Loucy (cell line): Measurements from ENCODE around the gene VPS13D.

ENCODE experiments used
- H2AFZ ChIP-seq: fragments of 200-600 bp; sonication (generic); 2 replicates; pipeline ENCODE4 v1.6.0; 2016; ENCODE audit warnings: antibody characterized with exemption, mild to moderate bottlenecking, low read length, moderate library complexity
- H3F3A ChIP-seq: fragments of 200-600 bp; 2 replicates; pipeline ENCODE4 v1.6.0; 2016; ENCODE audit warnings: antibody characterized with exemption, low read depth, mild to moderate bottlenecking
- H3K27me3 ChIP-seq: fragments of 200-600 bp; sonication (generic); 2 replicates; pipeline ENCODE4 v1.6.1; 2014; ENCODE audit warnings: low read length, mild to moderate bottlenecking; ENCODE audit not compliant: insufficient read depth, poor library complexity, severe bottlenecking
- H3K36me3 ChIP-seq: fragments of 200-600 bp; sonication (generic); 2 replicates; pipeline ENCODE4 v1.6.1; 2016; ENCODE audit warnings: low read length; ENCODE audit not compliant: insufficient read depth
- H3K4me1 ChIP-seq: fragments of 200-600 bp; sonication (generic); 2 replicates; pipeline ENCODE4 v1.5.1; 2014; ENCODE audit warnings: low read length, mild to moderate bottlenecking; ENCODE audit not compliant: insufficient read depth, poor library complexity, severe bottlenecking
- H3K4me2 ChIP-seq: fragments of 200-600 bp; sonication (generic); 2 replicates; pipeline ENCODE4 v1.6.0; 2014; ENCODE audit warnings: antibody characterized with exemption, low read length, low read depth, mild to moderate bottlenecking; ENCODE audit not compliant: poor library complexity, severe bottlenecking
- H3K4me3 ChIP-seq: fragments of 200-600 bp; sonication (generic); 2 replicates; pipeline ENCODE4 v1.5.1; 2014; ENCODE audit warnings: low read length, mild to moderate bottlenecking, mixed read lengths; ENCODE audit not compliant: poor library complexity, severe bottlenecking
- H3K79me2 ChIP-seq: fragments of 200-600 bp; sonication (generic); 2 replicates; pipeline ENCODE4 v1.6.1; 2014; ENCODE audit warnings: low read length; ENCODE audit not compliant: insufficient read depth
- H3K9ac ChIP-seq: fragments of 200-600 bp; sonication (generic); 2 replicates; pipeline ENCODE4 v1.6.0; 2014; ENCODE audit warnings: mild to moderate bottlenecking, low read depth, low read length, moderate library complexity; ENCODE audit not compliant: poor library complexity, severe bottlenecking
- H3K9me2 ChIP-seq: fragments of 200-600 bp; sonication (generic); replicated peaks from 2 replicates; pipeline ENCODE4 v1.6.1; 2016; ENCODE audit warnings: low read depth, low read length, mixed read lengths
- H3K9me3 ChIP-seq: fragments of 200-600 bp; sonication (generic); 2 replicates; pipeline ENCODE4 v1.6.1; 2014; ENCODE audit warnings: mild to moderate bottlenecking, antibody characterized with exemption, low read length, low read depth; ENCODE audit not compliant: insufficient read depth
- H4K20me1 ChIP-seq: fragments of 200-600 bp; sonication (generic); 2 replicates; pipeline ENCODE4 v1.6.0; 2014; ENCODE audit warnings: antibody characterized with exemption, low read length, mild to moderate bottlenecking; ENCODE audit not compliant: insufficient read depth, poor library complexity, severe bottlenecking
- CTCF ChIP-seq: fragments of 200-600 bp; sonication (generic); conservative IDR thresholded peaks from 2 replicates; pipeline ENCODE4 v1.5.1; 2014; ENCODE audit warnings: mild to moderate bottlenecking, antibody characterized with exemption, low read length
- EZH2phosphoT487 ChIP-seq: fragments of 200-600 bp; IDR thresholded peaks from 2 replicates; pipeline ENCODE4 v1.6.1; 2018; ENCODE audit warnings: antibody characterized with exemption, mild to moderate bottlenecking, moderate library complexity, borderline replicate concordance

The VPS13D gene

GRCh38 chr1:12327566-12327965, 97.7 kb downstream of the VPS13D start:
- H3K4me3 ChIP-seq = no peak overlapping the region
- H3K36me3 ChIP-seq = peaks cover 15% of the 10 kb centered on the region; the same call in 1 of the 2 replicates
- no peak overlapping the region for H3K4me2 ChIP-seq
- no peaks in the 10 kb centered on the region for H3K9me3 ChIP-seq
- peaks cover 8% of the 10 kb centered on the region for H3K4me1 ChIP-seq
- no peaks in the 10 kb centered on the region for H3K9me2 ChIP-seq
- no peaks in the 10 kb centered on the region for H3F3A ChIP-seq
- H2AFZ ChIP-seq = no peak overlapping the region
- TF ChIP-seq EZH2phosphoT487 = no peak
- no peak for TF ChIP-seq CTCF
- H3K79me2 ChIP-seq = no peaks in the 10 kb centered on the region
- no peaks in the 10 kb centered on the region for H4K20me1 ChIP-seq
- H3K9ac ChIP-seq = no peak overlapping the region
- H3K27me3 ChIP-seq = no peaks in the 10 kb centered on the region

GRCh38 chr1:12333036-12333785, 103.4 kb downstream of the VPS13D start:
- no peak for TF ChIP-seq CTCF
- TF ChIP-seq EZH2phosphoT487 = no peak
- H3K36me3 ChIP-seq = peaks cover 31% of the 10 kb centered on the region; the same call in 1 of the 2 replicates

GRCh38 chr1:12335815-12336214, 106.0 kb downstream of the VPS13D start:
- peaks cover 27% of the 10 kb centered on the region for H3K4me1 ChIP-seq
- no peak overlapping the region for H3K4me2 ChIP-seq
- H3F3A ChIP-seq = no peaks in the 10 kb centered on the region
- H4K20me1 ChIP-seq = no peaks in the 10 kb centered on the region
- no peaks in the 10 kb centered on the region for H3K9me2 ChIP-seq
- H3K9me3 ChIP-seq = no peaks in the 10 kb centered on the region
- no peak overlapping the region for H2AFZ ChIP-seq
- no peak overlapping the region for H3K9ac ChIP-seq
- no peaks in the 10 kb centered on the region for H3K79me2 ChIP-seq
- peaks cover 26% of the 10 kb centered on the region; the same call in 1 of the 2 replicates for H3K36me3 ChIP-seq
- TF ChIP-seq EZH2phosphoT487 (no peak), CTCF (no peak)
- H3K4me3 ChIP-seq = no peak overlapping the region
- no peaks in the 10 kb centered on the region for H3K27me3 ChIP-seq

More at GRCh38 chr1:12333036-12333785, 103.4 kb downstream of the VPS13D start:
- H3K27me3 ChIP-seq = no peaks in the 10 kb centered on the region
- no peak overlapping the region for H3K9ac ChIP-seq
- no peak overlapping the region for H2AFZ ChIP-seq
- no peaks in the 10 kb centered on the region for H3K79me2 ChIP-seq
- no peak overlapping the region for H3K4me3 ChIP-seq
- no peaks in the 10 kb centered on the region for H3F3A ChIP-seq
- no peaks in the 10 kb centered on the region for H3K9me2 ChIP-seq
- H3K4me1 ChIP-seq = peaks cover 13% of the 10 kb centered on the region
- no peaks in the 10 kb centered on the region for H3K9me3 ChIP-seq
- no peaks in the 10 kb centered on the region for H4K20me1 ChIP-seq
- peak overlapping the region; percentile 29 for H3K4me2 ChIP-seq
